ENCODE data around the gene LILRA6.
"Not testable (repeated sequence)": the region's sequence is repeated elsewhere in the genome, so short reads cannot be mapped to it uniquely, and the experiment has no call there.

The LILRA6 gene

DNA sequence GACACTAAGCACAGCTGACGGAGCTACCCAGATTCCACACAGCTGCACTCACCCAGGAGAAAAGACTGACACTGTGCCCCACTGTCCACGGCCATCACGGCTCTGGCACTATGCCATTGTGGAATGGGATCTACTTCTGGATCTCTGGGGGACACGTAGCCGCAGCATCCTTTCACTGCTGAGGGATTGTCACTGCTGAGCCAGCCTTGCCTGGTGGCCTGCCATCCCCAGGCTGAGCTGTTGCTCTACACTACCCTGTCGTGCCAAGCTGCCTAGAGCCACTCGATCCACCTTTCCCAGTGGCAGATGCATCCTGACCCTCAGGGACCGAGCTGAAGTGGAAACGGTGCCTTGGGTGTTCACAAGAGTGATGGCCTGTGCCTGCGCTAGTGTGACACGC lies 19.5 kb upstream of the LILRA6 start:
- DNase-seq = no peak

DNA sequence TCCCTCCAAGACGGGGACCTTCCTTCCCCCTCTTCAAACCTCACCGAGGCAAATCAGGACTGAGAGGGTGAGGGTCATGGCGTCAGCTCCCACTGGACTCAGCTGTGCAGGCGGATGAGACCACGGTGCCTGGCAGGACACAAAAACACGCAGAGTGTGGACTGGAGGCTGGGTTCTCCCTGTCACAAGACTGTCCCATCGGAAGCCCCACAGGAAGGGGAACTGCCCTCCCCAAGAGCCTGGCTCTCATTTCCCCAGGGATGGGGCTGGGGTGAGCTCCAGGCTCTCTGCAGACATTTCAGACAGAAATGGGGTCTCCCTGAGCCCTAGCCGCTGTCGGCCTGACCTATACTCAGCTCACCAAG lies 14.5 kb upstream of the LILRA6 start, which contains the start of gene LILRB5:
LILRB5 (minus strand) TSS at position 158 of the 365 bp plus-strand sequence; CDS start at position 78, 80 bp downstream.
- no peak for DNase-seq

DNA sequence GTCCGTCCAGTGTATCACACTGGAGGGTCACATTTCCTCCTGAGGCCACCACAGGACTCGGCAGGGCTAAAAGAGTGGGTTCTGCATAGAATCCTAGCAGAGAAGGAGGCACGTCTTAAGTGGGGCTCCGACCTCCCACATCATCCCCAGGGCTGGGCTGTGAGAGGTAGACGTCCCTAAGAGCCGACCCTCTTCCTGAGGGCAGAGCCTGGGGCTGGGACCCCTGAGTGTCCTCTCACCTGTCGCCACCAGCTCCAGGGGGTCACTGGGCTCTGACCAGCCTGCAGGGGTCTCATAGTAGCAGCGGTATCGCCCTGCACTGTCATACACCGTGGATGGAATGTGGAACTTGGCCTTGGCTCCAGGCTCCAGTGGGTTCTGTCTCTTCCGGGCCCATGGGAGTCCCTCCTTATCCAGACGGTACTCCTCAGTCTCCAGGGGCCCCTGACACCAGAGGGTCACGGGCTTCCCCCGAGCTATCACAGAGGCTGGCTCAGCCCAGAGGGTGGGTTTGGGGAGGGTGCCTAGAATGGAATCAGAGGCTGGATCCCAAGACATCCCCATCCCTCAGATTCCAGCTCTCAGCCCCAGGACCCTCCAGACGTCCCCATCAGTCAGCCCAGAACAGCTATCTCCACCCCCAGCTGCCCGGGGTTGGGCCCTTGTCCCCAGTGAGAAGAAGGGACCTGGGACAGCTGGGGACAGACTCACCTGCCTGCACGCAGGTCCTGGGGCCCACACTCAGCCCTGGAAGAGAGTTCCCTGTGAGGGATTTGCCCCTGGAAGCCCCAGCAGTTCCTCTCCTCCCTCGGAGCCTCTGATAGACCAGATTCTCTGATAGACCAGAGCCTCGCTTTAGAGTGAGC lies 13.9 kb upstream of the LILRA6 start:
- no peak for DNase-seq

DNA sequence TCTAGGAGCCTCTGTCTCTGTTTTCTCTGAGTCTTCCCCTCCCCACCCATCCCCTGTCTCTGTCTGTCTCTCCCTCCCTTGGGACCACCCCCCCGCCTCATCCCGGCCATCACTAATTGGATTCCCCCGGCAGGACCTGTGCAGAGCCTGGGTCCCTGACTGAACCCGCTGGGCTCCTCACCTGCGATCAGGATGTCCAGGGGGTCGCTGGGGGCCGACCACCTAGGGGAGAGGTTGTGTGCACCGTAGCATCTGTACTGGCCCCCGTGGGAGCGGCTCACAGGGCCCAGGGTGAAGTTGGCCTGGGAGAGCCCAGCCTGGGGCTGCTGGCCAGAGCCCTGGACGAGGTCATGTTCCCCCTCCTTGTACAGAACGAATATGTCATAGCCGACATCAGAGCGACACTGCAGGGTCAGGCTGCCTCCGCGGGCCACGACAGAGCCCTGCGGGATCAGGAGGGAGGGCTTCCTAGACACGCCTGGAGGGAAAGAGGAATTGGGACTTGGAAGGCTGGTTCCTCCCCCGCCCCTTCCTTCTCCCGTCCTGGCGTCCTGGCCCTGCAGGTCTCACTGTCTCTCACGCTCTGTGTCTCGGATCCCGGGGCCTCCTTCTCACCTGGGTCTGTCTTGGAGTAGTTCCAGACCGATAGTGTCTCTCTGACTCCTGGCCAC lies 12.7 kb upstream of the LILRA6 start:
- DNase-seq = no peak

DNA sequence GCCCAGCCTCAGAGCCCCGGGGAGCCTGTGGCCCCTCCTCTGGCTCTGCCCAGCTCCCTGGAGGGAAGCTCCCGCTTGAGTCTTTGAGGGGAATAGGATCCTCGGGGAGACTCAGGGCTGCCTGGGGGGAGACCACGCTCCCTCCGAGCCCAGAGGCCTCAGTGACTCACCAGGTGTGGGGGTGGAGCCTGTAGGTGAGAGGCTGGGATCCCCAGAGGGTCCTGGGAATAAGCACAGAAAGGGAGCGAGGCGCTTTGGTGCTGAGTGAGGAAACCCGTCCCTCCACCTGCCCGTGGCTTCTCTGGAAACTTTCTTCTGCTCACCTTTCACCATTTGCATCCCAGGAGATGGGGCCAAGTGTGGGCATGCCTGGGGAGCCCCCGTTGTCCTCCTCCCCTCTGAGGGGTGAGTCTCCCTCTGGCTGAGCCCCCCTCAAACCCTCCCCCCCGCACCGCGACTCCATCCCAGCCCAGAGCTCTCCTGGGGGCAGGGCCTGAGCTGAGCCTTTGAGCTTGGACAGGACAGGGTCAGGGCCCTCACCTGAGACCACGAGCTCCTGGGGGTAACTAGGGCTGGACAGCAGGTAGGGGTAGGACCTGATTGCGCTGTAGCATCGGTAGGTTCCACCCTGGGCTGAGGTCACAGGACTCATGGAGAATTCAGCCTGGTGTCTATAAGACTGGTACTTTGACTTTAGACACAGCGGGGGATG lies 11.8 kb upstream of the LILRA6 start:
- no peak for DNase-seq

DNA sequence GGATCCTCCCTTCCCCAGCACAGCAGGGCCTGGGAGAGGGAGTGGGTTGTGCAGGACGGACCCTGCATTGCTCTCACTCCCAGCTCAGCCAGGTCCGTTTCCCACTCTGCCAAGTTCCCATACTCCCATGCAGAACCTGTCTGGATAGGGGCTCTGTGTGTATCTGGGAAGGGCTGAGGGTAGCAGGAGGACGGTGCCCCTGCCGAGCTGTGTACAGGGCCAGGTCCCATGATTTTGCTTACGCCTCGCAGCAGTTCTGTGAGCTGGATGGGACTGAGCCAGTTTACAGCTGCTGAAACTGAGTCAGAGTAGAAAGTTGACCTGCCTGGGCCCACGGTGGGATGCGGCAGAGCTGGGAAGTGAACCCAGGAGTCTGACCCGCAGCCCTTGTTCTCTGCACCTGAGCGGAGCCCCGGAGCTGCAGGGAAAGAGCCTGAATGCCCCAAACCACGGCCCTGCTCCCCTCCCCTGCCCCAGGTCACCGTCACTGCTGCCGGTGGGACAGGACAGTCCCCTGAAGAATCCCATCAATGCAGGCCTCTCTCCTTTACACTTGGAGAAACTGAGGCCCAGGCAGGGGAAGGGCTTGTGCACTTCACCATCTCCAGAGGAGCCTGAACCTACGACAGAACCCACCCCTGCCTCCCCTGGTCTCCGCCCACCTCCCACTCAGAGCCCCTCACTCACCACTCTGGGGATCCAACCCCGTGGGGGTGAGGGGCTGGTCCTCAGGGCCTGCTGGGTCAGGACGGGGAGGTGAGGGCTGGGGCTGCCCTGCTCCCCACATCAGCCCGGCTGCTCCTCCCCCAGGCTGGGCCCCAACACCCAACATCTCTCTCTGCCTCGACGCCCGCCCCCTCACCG lies 11.0 kb upstream of the LILRA6 start:
- DNase-seq = no peak

DNA sequence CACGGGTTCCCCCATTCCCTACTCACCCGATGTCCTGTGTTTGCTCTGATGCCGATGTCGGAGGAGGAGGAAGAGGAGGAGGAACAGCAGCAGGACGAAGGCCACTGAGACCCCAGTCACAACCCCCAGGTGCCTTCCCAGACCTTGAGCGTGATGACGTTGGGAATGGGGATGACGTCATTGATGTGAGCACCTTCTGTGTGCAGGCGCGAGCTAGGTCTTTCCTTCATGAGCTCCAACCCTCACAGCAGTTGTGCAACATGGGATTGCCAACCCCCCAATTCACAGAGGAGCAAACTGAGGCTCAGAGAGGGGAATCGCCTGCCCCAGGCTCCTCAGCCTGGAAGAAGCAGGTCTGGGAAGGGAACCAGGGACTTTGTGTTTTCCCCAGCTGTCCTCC lies 10.3 kb upstream of the LILRA6 start:
- DNase-seq = no peak

DNA sequence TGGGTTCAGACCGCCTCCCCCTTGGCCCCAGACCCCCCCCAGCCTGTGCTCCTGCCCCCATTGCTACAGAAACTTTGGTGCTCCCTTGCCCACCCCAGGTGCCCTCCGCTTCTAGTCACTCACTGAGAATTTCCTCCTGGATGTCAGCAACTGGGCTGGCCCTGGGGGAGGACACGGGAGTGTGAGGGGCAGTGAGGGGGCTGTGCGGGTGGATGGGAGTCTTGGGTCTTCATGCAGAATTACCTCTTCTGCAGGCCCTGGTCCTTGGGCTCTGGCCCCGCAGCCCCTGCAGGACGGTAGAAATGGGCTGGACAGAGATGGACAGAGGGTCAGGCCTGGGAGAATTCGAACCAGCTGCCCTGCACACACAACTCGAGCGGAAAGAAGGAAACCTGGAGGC lies 9.7 kb upstream of the LILRA6 start:
- DNase-seq = no peak

DNA sequence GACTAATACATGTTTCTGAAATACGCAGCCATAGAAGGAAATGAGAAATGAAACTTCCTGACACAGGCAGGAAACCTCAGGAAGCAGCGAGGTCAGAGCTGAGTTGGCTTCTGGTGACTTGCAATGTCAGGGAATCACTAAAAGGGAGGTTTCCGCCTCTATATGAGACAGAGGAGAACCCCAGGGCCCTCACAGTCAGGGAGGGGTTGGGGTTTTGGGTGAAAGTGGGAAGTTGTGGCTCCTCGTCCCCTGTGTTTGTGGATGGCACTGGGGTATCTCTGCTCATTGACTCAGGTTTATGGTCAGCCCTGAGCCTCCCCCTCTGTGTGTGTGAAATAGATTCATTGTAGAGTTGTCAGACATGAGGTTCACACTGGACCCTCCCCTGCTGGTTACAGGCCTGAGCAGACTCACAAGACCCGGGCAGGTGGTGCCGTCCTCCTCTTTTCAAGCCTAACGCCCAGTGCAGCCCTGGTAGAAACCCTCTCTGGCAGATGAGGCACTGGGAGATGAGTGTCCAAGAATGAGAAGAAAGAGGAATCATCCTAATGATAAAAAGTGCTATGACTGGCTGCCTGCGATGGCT lies 5.5 kb upstream of the LILRA6 start:
- peak; percentile 70 for DNase-seq

DNA sequence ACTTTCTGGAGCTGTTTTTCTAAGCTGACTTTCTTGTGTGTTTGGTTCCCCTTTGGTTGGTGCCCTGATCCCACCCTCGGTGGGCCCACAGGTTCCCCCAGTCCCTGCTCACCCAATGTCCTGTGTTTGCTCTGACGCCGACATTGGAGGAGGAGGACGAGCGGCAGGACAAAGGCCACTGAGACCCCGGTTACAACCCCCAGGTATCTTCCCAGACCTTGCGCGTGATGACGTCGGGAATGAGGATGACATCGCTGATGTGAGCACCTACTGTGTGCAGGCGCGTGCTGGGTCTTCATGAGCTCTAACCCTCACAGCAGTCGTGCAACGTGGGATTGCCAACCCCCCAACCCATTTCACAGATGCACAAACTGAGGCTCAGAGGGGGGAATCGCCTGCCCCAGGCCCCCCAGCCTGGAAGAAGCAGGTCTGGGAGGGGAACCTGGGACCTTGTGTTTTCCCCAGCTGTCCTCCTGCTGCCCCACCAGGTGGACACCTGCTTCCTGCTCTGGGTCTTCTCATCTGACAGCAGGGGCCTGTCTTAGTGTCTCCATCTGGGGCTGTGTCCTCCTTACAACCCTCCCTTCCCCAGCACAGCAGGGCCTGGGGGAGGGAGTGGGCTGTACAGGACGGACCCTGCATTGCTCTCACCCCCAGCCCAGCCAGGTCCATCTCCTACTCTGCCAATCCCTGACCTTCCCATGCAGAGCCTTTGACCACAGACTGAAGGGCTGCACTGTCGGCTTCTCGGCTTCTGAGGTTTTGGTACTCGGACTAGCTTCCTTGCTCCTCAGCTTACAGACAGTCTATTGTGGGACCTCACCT lies 4.7 kb upstream of the LILRA6 start:
- no peak for DNase-seq

DNA sequence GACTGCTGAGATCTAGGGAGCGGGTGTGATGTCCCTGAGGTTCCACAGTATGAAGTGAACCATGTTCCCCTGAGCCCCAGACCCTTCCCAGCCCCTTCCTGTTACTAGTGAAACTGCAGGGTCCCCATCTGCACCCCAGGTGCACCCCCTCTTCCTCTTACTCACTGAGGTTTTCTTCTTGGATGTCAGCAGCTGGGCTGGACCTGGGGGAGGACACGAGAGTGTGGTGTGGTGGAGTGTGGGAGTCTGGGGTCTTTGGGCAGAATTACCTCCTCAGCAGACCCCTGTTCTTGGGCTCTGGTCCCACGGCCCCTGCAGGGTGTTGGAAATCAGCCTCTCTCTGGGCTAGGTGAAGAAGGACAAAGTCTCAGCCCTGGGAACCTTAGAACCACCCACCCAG lies 3.3 kb upstream of the LILRA6 start:
- DNase-seq = no peak

DNA sequence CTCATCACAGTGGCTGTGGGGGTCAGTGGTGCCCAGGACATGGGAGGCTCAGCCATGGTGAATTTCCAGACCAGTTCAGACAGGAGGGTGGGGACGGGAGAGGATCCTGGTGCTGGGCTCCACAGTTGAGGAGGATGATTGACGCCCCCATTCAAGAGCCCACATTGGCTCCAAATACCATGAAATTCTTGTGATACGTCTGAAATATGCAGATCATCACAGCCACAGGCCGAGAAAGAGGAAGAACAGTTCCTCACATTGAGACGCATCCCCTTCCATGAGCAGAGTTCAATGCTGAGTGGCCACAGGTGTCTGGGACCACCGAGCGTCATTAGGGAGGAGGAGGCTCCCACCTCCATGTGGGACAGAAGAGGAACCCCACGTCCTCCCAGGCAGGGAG lies 1.2 kb upstream of the LILRA6 start:
- not testable (repeated sequence) for DNase-seq

DNA sequence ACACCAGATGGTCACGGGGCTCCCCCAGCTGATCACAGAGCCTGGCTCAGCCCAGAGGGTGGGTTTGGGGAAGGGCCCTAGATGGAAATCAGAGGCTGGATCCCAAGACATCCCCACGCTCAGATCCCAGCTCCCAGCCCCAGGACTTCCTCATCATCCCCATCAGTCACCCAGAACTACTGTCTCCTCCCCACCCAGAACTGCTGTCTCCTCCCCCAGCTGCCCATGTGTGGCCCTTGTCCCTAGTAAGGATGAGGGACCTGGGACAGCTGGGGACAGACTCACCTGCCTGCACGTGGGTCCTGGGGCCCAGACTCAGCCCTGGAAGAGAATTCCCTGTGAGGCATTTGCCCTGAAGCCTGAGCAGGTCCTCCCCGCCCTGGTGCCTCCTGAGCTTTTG lies 356 bp downstream of the LILRA6 start:
- not testable (repeated sequence) for DNase-seq

DNA sequence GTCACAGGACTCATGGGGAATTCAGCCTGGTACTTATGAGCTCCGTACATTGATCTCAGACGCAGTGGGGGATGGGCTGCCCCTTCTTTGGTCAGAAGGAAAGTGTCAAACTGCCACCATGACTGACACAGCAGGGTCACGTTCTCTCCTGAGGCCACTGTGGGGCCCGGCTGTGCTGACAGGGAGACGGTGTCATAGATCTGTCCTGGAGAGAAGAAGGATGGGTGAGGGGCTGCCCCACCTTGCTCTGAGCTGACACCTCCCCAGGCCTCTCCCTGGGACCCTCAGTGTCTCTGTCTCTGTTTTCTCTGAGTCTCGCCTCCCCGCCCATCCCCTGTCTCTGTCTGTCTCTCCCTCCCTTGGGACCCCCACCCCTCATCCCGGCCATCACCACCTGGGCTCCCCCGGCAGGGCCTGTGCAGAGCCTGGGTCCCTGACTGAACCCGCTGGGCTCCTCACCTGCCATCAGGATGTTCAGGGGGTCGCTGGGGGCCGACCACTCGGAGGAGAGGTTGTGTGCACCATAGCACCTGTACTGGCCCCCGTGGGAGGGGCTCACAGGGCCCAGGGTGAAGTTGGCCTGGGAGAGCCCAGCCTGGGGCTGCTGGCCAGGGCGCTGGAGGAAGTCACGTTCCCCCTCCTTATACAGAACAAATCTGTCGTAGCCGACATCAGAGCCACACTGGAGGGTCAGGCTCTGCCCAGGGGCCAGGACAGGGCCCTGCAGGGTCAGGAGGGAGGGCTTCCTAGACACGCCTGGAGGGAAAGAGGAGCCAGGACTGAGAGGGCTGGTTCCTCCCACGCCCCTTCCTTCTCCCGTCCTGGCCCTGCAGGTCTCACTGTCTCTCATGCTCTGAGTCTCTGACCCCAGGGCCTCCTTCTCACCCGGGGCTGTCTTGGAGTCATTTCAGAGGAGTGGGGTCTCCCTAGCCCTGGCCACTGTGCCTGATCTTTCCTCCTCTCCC lies 1.9 kb downstream of the LILRA6 start:
- DNase-seq = not testable (repeated sequence)

DNA sequence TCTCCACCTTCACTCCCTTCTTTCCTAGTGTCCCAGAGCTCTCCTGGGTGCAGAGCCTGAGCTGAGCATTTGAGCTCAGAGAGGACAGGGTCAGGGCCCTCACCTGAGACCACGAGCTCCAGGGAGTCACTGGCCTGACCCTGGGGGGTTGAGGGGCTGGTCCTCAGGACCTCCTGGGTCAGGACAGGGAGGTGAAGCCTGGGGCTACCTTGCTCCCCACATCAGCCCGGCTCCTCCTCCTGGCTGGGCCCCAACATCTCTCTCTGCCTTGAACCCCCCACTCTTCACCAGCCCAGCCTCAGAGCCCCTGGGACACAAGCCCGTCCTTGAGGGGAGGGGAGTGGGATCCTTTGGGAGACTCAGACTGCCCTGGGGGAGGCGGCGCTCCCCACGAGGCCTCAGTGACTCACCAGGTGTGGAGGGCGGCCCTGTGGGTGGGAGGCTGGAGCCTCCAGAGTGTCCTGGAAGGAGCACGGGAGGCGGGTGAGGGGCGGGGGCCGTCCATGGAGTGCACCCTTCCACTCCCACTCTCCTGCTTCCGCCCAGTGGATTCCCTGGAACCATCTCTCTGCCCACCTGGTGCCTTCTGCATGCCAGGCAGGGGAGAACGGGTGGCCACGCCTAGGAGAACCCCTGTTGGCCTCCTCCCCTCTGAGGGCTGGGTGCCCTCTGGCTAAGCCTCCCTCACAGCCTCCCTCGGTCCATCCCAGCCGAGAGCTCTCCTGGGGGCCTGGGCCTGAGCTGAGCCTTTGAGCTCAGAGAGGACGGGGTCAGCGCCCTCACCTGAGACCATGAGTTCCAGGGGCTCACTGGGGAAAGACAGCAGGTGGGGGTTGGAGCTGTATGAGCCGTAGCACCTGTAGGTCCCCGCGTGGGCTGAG lies 2.9 kb downstream of the LILRA6 start:
- not testable (repeated sequence) for DNase-seq

DNA sequence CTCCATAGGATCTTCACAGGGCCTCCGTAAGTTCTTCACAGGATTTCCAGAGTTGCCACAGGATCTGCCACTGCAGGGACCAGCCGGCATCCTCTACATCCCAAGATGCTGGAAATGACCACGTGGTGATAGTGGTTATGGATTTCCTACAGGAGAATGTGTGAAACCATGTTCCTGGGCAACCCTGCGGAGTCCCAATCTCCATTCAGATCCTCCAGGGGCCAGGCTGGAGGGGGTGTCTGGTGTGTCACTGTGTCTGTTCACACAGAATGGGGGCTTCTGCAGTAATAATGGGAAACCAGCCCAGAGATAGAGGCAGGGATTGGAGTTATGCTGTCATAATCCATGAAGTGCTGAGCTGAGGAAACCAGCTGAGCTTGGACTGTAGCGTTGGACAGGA lies 8.6 kb downstream of the LILRA6 start:
- DNase-seq = no peak

DNA sequence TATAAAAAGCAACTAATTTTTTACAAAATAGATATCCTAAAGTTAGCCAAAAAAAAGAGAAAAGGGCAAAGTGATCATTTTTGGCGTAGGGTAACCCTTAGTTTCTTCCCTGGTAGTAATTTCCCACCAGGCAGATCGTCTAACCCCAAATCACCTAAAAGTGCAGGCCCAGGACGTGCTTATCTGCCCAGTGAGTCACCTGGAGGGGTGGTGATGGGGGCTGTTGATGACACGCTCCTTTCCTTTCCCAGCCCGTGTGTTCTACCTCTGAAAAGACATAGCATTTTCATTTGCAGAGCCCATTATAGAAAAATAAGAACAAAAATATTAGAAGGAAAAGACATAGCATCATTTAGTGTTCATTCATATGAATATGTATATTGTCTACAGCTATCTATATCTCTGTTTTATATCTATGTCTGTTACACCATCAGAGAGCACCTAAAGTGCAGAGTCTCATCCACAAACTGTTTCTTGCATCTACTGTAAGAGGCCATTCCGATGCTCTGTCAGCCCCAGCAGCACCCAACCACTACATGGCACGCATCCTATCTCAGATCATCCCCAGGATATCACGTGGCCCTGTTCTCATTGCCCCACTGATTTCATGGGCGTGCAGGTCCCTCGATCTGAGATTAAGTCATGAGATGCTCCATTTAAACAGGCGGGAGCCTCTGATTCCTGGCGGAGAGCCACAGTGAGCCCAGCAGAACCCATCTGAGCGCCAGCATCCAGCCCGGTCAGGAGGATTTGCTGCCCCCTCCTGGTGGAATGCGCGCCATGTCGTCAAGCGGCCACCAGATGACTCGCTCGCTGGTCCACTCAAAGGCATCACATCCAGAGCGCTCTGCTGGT lies 11.3 kb downstream of the LILRA6 start:
- DNase-seq = peak; percentile 96

DNA sequence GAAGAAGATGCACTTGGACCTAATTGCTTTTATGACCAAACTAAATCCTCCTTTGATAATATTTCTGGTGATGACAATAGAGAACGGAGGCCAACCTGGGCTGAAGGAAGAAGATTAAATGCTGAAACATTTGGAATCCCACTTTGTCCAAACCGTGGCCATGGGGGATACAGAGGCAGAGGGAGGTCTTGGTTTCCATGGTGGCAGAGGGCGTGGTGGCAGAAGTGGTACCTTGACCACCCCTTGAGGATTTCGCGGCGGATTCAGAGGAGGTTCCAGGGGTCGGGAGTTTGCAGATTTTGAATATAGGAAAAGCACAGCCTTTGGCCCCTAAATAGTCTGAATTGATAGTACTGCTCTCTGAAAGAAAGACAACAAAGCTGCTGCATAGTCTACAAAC lies 12.6 kb downstream of the LILRA6 start:
- no peak for DNase-seq
